GM12892 (cell line): ENCODE measurements around the gene VPS11.

Source experiments
- POLR2A ChIP-seq: IDR thresholded peaks from 2 replicates; pipeline ENCODE4 v1.6.1; 2011; ENCODE audit warnings: low read depth, low read length, control low read depth
- POLR2AphosphoS5 ChIP-seq: IDR thresholded peaks from 2 replicates; pipeline ENCODE4 v1.6.1; 2011; ENCODE audit warnings: low read depth, low read length, control low read depth

GRCh38 chr11:119025099-119025473, 42.5 kb upstream of the VPS11 start:
- TF ChIP-seq POLR2AphosphoS5 (no peak), POLR2A (no peak)
